ENCODE results near the gene XPO4.

DNA sequence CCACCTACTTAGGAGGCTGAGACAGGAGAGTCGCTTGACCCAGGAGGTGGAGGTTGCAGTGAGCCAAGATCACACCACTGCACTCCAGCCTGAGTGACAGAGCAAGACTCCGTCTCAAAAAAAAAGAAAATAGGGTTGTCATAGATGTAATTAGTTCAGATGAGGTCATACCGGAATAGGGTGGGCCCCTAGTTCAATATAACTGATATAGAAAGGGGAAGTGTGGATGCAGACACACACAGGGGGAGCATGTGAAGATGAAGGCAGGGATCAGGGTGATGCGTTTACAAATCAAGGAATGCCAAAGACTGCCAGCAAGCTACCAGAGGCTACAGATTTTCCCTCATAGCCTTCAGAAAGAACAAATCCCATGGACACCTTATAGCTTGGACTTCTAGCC, 104.5 kb downstream of the XPO4 start:
- TF ChIP-seq, protein P1, sequence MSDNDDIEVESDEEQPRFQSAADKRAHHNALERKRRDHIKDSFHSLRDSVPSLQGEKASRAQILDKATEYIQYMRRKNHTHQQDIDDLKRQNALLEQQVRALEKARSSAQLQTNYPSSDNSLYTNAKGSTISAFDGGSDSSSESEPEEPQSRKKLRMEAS (IDR thresholded peaks at IDR 0.05) = no peak
- TF ChIP-seq EGR1 (IDR thresholded peaks at IDR 0.05) (no peak), TCF12 (IDR thresholded peaks at IDR 0.05; ENCODE audit: low read depth) (no peak), ZBTB7A (IDR thresholded peaks at IDR 0.05; ENCODE audit: low read depth) (no peak), RAD21 (IDR thresholded peaks at IDR 0.05; ENCODE audit: low read depth) (no peak)

All from Ishikawa (cell line).